Gastrocnemius medialis (tissue), 4 donors: ENCODE measurements around the gene C5orf15.
"Not testable (repeated sequence)": the region's sequence is repeated elsewhere in the genome, so short reads cannot be mapped to it uniquely, and the experiment has no call there.

Experiments used
- POLR2A ChIP-seq, 2 donors: fragments of 450-650 bp; IDR thresholded peaks; one replicate each; pipeline ENCODE4 v1.6.1; 2017; ENCODE audit warnings: antibody characterized with exemption in 2 of 2, mild to moderate bottlenecking in 2 of 2, moderate library complexity in 2 of 2
- TF ChIP-seq, protein P1 (sequence below), 5 experiments: fragments of 450-650 bp in 3 of 5; fragments of 200-600 bp in 2 of 5; sonication (generic) in 2 of 5; IDR thresholded peaks in 4 of 5; conservative IDR thresholded peaks in 1 of 5; 1 replicate in 4 of 5; 2 replicates in 1 of 5; pipeline ENCODE4 v1.5.1; 2016 to 2019; ENCODE audit warnings: antibody characterized with exemption in 5 of 5, mild to moderate bottlenecking in 3 of 5, moderate library complexity in 3 of 5

DNA sequence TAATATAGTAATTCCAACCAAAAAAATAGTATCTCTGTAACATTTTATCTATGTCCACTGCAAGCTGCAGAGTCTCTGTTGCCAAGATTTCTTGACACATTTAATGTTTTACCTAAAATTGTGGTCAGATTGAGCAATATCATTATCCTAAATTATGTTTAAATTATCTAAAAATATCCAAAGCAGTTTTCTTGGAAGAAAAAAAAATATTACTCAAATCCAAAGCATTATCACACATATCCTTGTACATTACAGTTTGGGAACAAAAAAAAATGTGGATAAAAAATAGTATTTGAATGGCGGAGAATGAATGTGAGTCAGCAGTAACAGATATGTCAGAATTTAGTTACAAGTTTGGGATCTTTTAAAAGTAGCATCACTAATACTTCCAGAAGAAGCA lies 12.2 kb downstream of the C5orf15 start:
- TF ChIP-seq, protein P1, sequence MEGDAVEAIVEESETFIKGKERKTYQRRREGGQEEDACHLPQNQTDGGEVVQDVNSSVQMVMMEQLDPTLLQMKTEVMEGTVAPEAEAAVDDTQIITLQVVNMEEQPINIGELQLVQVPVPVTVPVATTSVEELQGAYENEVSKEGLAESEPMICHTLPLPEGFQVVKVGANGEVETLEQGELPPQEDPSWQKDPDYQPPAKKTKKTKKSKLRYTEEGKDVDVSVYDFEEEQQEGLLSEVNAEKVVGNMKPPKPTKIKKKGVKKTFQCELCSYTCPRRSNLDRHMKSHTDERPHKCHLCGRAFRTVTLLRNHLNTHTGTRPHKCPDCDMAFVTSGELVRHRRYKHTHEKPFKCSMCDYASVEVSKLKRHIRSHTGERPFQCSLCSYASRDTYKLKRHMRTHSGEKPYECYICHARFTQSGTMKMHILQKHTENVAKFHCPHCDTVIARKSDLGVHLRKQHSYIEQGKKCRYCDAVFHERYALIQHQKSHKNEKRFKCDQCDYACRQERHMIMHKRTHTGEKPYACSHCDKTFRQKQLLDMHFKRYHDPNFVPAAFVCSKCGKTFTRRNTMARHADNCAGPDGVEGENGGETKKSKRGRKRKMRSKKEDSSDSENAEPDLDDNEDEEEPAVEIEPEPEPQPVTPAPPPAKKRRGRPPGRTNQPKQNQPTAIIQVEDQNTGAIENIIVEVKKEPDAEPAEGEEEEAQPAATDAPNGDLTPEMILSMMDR (IDR thresholded peaks at IDR 0.05 in 4 of 5, conservative IDR thresholded peaks at IDR 0.05 in 1 of 5), result not testable (repeated sequence)
- TF ChIP-seq POLR2A (IDR thresholded peaks at IDR 0.05), result not testable (repeated sequence)
